Fibroblast of lung (primary cell): Measurements from ENCODE around the gene B4GAT1.

ENCODE experiments used
- CTCF ChIP-seq, 2 donors: IDR thresholded peaks in 1 of 2; conservative IDR thresholded peaks in 1 of 2; 1 replicate in 1 of 2; 2 replicates in 1 of 2; pipeline ENCODE4 v1.5.1; 2011 to 2012; ENCODE audit warnings: low read length in 2 of 2, control low read depth in 1 of 2, inconsistent platforms in 1 of 2, low read depth in 1 of 2, mild to moderate bottlenecking in 1 of 2
- EZH2 ChIP-seq: IDR thresholded peaks from 2 replicates; pipeline ENCODE4 v1.5.1; 2012; ENCODE audit warnings: low read length, control low read depth, mild to moderate bottlenecking; ENCODE audit errors: missing control alignments

- no peak for TF ChIP-seq CTCF (conservative IDR thresholded peaks at IDR 0.05 in 1 of 2, IDR thresholded peaks at IDR 0.05 in 1 of 2; ENCODE audit: low read depth in 1 of 2, low read length in 2 of 2)
- TF ChIP-seq EZH2 = no peak
Observed at GRCh38 chr11:66326261-66327111, 20.9 kb downstream of the B4GAT1 start.
